Hepatocyte (in vitro differentiated cells): Measurements from ENCODE around the gene MANBA.

Source experiments
- CTCF ChIP-seq: fragments of 200-600 bp; sonication (generic); IDR thresholded peaks from 2 replicates; pipeline ENCODE4 v1.5.1; 2016; ENCODE audit warnings: antibody characterized with exemption, mild to moderate bottlenecking; ENCODE audit not compliant: poor library complexity
- EZH2 ChIP-seq: fragments of 200-600 bp; sonication (generic); IDR thresholded peaks from 2 replicates; pipeline ENCODE4 v1.6.1; 2016; ENCODE audit warnings: antibody characterized with exemption, mild to moderate bottlenecking, borderline replicate concordance

GRCh38 chr4:102684610-102685052, 76.1 kb downstream of the MANBA start:
- TF ChIP-seq CTCF (no peak), EZH2 (no peak)
